ENCODE measurements around the gene S100A5. TPM values are rescaled to one million over a fixed set of nuclear protein-coding genes. Genes with fewer than 3 reads are reported as not detected.
"Not testable (repeated sequence)": the region's sequence is repeated elsewhere in the genome, so short reads cannot be mapped to it uniquely, and the experiment has no call there.

S100A5 gene
- total RNA-seq, 2 donors from 2014 or later: not detected

- no peaks in the 10 kb centered on the region for H3K9me3 ChIP-seq
- no peaks in the 10 kb centered on the region for H3K27me3 ChIP-seq
- TF ChIP-seq CTCF (IDR thresholded peaks at IDR 0.05): no peak
- no peak for TF ChIP-seq POLR2A (IDR thresholded peaks at IDR 0.05)
- H3K4me3 ChIP-seq: no peak overlapping the region
- intact Hi-C loops (cut with DNase I): no loop called here
- no peaks in the 10 kb centered on the region for H3K4me1 ChIP-seq
- WGBS, 2 donors: 81 to 86% methylated on average over 1 of the region's 1 CpG
- no peaks in the 10 kb centered on the region for H3K36me3 ChIP-seq (replicated peaks in 1 of 2; ENCODE audit: insufficient read depth in 1 of 2, low read depth in 2 of 2)
- no peak for ATAC-seq
- no peak overlapping the region for H3K27ac ChIP-seq
- no peak for DNase-seq
Measured at GRCh38 chr1:153585006-153585405, 44.3 kb upstream of the S100A5 start.

GRCh38 chr1:153583976-153584375 is 43.2 kb upstream of the S100A5 start:
- Histone ChIP-seq H3K4me3 (no peak overlapping the region), H3K36me3 (replicated peaks in 1 of 2; ENCODE audit: insufficient read depth in 1 of 2, low read depth in 2 of 2) (no peaks in the 10 kb centered on the region), H3K9me3 (no peaks in the 10 kb centered on the region), H3K4me1 (no peaks in the 10 kb centered on the region), H3K27me3 (no peaks in the 10 kb centered on the region), H3K27ac (no peak overlapping the region)
- DNase-seq (no peak), ATAC-seq (no peak)
- TF ChIP-seq POLR2A (IDR thresholded peaks at IDR 0.05) (no peak), CTCF (IDR thresholded peaks at IDR 0.05) (no peak)
- intact Hi-C loops (cut with DNase I): no loop called here
- WGBS, 2 donors: 70 to 82% methylated on average over 2 of the region's 2 CpGs

- H3K4me3 ChIP-seq; H3K27ac ChIP-seq; H3K4me1 ChIP-seq; H3K27me3 ChIP-seq; H3K36me3 ChIP-seq (replicated peaks in 1 of 2; ENCODE audit: insufficient read depth in 1 of 2, low read depth in 2 of 2); intact Hi-C loops (cut with DNase I); H3K9me3 ChIP-seq; DNase-seq; ATAC-seq: not testable (repeated sequence)
- 68 to 88% methylated on average over 2 to 3 of the region's 3 CpGs for WGBS, 2 donors
Measured at GRCh38 chr1:153583514-153583913, 42.8 kb upstream of the S100A5 start.

GRCh38 chr1:153582836-153583235 is 42.1 kb upstream of the S100A5 start:
- H3K27ac ChIP-seq; DNase-seq; intact Hi-C loops (cut with DNase I); H3K9me3 ChIP-seq; ATAC-seq; H3K27me3 ChIP-seq; H3K4me1 ChIP-seq; H3K36me3 ChIP-seq (replicated peaks in 1 of 2; ENCODE audit: insufficient read depth in 1 of 2, low read depth in 2 of 2); H3K4me3 ChIP-seq: not testable (repeated sequence)
- 87% methylated on average over 13 of the region's 34 CpGs; no CpG with 5 or more reads in 1 of the 2 donors for WGBS, 2 donors

GRCh38 chr1:153578936-153579335 is 38.2 kb upstream of the S100A5 start:
- no peaks in the 10 kb centered on the region for H3K4me1 ChIP-seq
- H3K27ac ChIP-seq: no peak overlapping the region
- WGBS, 2 donors: 50 to 79% methylated on average over 1 to 3 of the region's 3 CpGs
- intact Hi-C loops (cut with DNase I): loop anchor here (5.0 kb wide), 1 partner anchor 33 kb away; the partner anchor contains the start of gene S100A16
- H3K36me3 ChIP-seq (replicated peaks in 1 of 2; ENCODE audit: insufficient read depth in 1 of 2, low read depth in 2 of 2): no peaks in the 10 kb centered on the region
- no peaks in the 10 kb centered on the region for H3K9me3 ChIP-seq
- H3K27me3 ChIP-seq: no peaks in the 10 kb centered on the region
- no peak for TF ChIP-seq CTCF (IDR thresholded peaks at IDR 0.05)
- no peak for TF ChIP-seq POLR2A (IDR thresholded peaks at IDR 0.05)
- ATAC-seq: no peak
- no peak overlapping the region for H3K4me3 ChIP-seq
- DNase-seq: no peak

GRCh38 chr1:153578490-153578889 is 37.8 kb upstream of the S100A5 start:
- intact Hi-C loops (cut with DNase I): loop anchor here (5.0 kb wide), 1 partner anchor 34 kb away; the partner anchor contains the start of gene S100A16
- no peaks in the 10 kb centered on the region for H3K36me3 ChIP-seq (replicated peaks in 1 of 2; ENCODE audit: insufficient read depth in 1 of 2, low read depth in 2 of 2)
- no peak overlapping the region for H3K27ac ChIP-seq
- no peaks in the 10 kb centered on the region for H3K4me1 ChIP-seq
- no peaks in the 10 kb centered on the region for H3K9me3 ChIP-seq
- H3K27me3 ChIP-seq: no peaks in the 10 kb centered on the region
- DNase-seq (no peak), ATAC-seq (no peak)
- no peak overlapping the region for H3K4me3 ChIP-seq
- no peak for TF ChIP-seq POLR2A (IDR thresholded peaks at IDR 0.05)
- TF ChIP-seq CTCF (IDR thresholded peaks at IDR 0.05): no peak

Measured in body of pancreas (tissue), 4 donors.